Raji (cell line): Measurements from ENCODE around the gene WFIKKN1.

Experiments used
- POLR2A ChIP-seq: IDR thresholded peaks from 2 replicates; pipeline ENCODE4 v1.6.1; 2011; ENCODE audit warnings: low read depth, low read length, control low read depth; ENCODE audit not compliant: insufficient read depth

Gene WFIKKN1

DNA sequence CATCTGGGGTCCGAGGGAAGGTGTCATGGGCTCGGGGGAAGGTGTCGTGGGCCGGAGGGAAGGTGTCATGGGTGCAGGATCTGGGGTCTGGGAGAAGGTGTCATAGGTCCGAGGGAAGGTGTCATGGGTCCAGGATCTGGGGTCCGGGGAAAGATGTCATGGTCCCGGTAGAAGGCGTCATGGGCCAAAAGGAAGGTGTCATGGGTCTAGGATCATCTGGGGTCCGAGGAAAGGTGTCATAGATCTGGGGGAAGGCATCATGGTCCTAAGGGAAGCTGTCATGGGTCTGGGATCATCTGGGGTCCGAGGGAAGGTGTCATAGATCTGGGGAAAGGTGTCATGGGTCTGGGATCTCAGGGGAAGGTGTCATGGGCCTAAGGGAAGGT lies 40.0 kb upstream of the WFIKKN1 start:
- no peak for TF ChIP-seq POLR2A

- no peak for TF ChIP-seq POLR2A
Measured at GRCh38 chr16:591231-591630, 39.6 kb upstream of the WFIKKN1 start.

- TF ChIP-seq POLR2A: no peak
Measured at GRCh38 chr16:591892-592517, 38.8 kb upstream of the WFIKKN1 start.

DNA sequence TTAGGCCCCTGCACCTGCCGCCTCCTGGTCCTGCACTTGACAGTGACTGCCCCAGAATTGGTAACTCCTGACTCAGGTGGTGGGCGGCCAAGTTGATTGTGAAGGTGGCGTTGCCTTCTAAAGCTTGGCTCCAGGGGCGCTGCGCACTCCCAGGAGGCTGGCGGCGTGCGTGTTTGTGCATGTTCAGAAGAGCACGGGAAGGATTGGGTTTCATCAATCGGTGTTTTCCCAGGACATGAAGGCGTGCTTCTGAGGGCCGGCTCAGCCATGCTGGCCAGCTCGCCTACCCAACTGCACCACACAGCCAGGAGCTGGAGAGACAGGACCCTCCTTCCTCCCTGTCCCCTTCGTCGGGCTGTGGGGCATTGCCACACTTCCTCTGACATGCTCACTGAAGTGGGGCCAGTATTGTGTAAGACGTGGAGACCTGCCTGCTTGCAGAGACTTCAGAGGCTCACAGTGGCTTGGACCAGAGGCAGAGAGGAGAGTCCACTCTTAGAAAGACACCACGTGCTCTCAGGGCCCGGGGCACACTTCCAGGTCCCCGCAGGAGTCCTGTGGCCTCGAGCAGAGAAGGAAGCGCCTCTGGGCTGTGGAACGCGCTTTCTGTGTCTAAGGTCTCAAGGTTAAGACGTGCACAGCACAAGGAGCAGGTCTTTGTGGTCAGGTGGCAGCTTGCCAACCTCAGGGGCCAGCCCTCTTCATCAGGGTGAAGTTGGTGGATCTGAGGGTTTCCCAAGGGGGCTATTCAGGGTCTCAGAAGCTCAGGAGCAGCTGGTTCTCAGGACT lies 38.1 kb upstream of the WFIKKN1 start:
- TF ChIP-seq POLR2A: no peak

DNA sequence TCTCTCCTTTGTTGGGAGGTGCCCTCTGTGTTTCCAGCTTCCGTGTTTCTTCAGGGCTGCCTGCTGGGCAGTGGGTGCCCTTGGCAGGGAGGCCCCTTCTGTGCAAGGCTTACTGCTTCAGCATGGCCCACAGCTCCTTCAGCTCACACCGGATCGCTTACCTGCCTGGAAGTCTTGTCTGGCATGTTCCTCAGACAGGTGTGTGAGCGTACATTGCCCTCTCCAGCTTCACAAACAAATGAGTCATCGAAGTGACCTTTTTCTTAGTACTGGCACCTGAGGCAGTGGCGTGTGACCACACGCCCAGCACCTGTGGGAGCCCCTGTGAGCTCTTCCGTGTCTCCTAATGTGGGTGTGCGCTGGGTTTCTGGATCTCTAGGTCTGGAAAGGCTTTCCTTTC lies 37.4 kb upstream of the WFIKKN1 start:
- no peak for TF ChIP-seq POLR2A

- no peak for TF ChIP-seq POLR2A
Measured at GRCh38 chr16:593807-594206, 37.0 kb upstream of the WFIKKN1 start.

- no peak for TF ChIP-seq POLR2A
Measured at GRCh38 chr16:595094-595528, 35.7 kb upstream of the WFIKKN1 start.

GRCh38 chr16:595942-596735 lies 34.6 kb upstream of the WFIKKN1 start:
- TF ChIP-seq POLR2A: no peak

GRCh38 chr16:596736-597060 lies 34.1 kb upstream of the WFIKKN1 start:
- TF ChIP-seq POLR2A: no peak

DNA sequence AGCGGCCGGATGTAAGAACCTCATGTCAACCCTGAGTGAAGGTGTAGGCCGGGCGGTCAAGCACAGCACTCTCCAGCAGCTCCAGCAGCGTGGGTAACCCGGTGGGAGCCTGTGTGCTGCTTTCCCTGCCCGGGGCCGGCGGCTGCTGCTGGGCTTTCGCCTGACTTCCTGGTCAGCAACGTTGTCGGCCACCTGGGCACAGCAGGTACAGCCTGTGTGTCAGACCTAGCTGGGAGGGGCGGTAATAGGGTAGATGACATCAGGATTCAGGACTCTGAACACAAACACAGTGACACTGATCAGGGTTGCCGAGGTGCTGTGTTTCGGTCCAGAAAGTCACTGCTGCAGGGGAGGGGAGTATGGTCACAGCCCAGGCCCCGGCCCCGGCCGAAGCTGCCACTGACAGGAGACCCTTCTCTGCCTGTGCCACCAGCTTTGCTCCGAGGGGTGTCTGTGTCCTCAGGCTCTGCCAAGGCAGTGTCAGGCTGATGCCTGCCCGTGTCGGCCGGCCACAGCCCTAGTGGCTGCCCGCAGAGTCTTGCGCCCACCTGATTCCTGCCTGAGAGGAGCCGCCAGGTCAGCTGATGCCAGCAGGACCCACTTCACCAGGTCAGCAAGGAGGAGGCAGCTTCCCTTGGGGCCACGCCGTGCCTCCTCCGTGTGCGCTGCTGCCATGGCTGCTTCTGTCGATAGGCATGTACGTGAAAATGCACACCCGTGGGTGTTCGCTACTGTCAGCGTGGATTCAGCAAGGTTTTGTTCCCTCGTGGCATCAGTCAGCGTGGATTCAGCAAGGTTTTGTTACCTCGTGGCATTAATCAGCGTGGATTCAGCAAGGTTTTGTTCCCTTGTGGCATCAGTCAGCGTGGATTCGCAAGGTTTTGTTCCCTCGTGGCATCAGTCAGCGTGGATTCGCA lies 31.7 kb upstream of the WFIKKN1 start:
- no peak for TF ChIP-seq POLR2A

- TF ChIP-seq POLR2A: no peak
Measured at GRCh38 chr16:600781-601180, 30.0 kb upstream of the WFIKKN1 start.

DNA sequence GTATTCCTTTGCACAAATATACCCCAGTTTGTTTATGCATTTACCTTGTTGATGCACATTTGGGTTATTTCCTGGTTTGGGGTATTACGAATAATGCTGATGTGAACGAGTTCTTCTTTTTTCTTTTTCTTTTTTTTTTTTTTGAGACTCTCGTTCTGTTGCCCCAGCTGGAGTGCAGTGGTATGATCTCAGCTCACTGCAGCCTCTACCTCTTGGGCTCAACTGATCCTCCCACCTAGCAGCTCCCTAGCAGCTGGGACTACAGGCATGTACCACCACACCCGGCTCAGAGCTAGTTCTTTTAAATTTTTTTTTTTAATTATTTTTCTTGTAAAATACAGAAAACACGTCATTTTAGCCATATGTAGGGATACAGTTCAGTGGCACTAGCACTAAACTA lies 26.9 kb upstream of the WFIKKN1 start:
- no peak for TF ChIP-seq POLR2A

GRCh38 chr16:606656-607307 lies 24.0 kb upstream of the WFIKKN1 start:
- no peak for TF ChIP-seq POLR2A

- TF ChIP-seq POLR2A: no peak
Measured at GRCh38 chr16:608019-608418, 22.8 kb upstream of the WFIKKN1 start.
